NCI-H2029 (cell line): ENCODE results near the gene CCDC47.
"Not testable (repeated sequence)": the region's sequence is repeated elsewhere in the genome, so short reads cannot be mapped to it uniquely, and the experiment has no call there.

Experiments
- DNase-seq: peaks from one replicate; lab custom pipeline; 2025; lab: John Stamatoyannopoulos, UW

The CCDC47 gene

GRCh38 chr17:63722403-63722802, 51.0 kb downstream of the CCDC47 start:
- DNase-seq = no peak

GRCh38 chr17:63720194-63720593, 53.2 kb downstream of the CCDC47 start:
- not testable (repeated sequence) for DNase-seq

GRCh38 chr17:63718988-63719387, 54.4 kb downstream of the CCDC47 start:
- DNase-seq = no peak

- DNase-seq = no peak
These were observed 57.0 kb downstream of the CCDC47 start for GRCh38 chr17:63716426-63716825.

- DNase-seq = no peak
These were observed 58.7 kb downstream of the CCDC47 start for GRCh38 chr17:63714550-63715277.

- DNase-seq = no peak
These were observed 64.3 kb downstream of the CCDC47 start for GRCh38 chr17:63709110-63709509.

- no peak for DNase-seq
These were observed 66.2 kb downstream of the CCDC47 start for GRCh38 chr17:63707151-63707550.

GRCh38 chr17:63706336-63707082, 66.9 kb downstream of the CCDC47 start:
- no peak for DNase-seq

- DNase-seq = no peak
These were observed 67.7 kb downstream of the CCDC47 start for GRCh38 chr17:63705657-63706056.

GRCh38 chr17:63704836-63705235, 68.6 kb downstream of the CCDC47 start:
- DNase-seq = no peak

GRCh38 chr17:63704259-63704576, 69.2 kb downstream of the CCDC47 start:
- DNase-seq = no peak

- no peak for DNase-seq
These were observed 69.7 kb downstream of the CCDC47 start for GRCh38 chr17:63703556-63704258.

- DNase-seq = no peak
These were observed 70.4 kb downstream of the CCDC47 start for GRCh38 chr17:63703029-63703428.

GRCh38 chr17:63702721-63703015, 70.7 kb downstream of the CCDC47 start:
- DNase-seq = no peak

- peak; percentile 7 for DNase-seq
These were observed 71.3 kb downstream of the CCDC47 start for GRCh38 chr17:63701868-63702720.

- no peak for DNase-seq
These were observed 72.0 kb downstream of the CCDC47 start for GRCh38 chr17:63701456-63701820.

- peak; percentile 17 for DNase-seq
These were observed 72.6 kb downstream of the CCDC47 start for GRCh38 chr17:63700528-63701455.

- DNase-seq = peak; percentile 32
These were observed 73.5 kb downstream of the CCDC47 start, which contains the start of gene LIMD2 for GRCh38 chr17:63699638-63700527. LIMD2 (minus strand) TSS chr17:63700125; CDS start chr17:63699298, 827 bp downstream.

GRCh38 chr17:63698886-63699637, 74.3 kb downstream of the CCDC47 start:
- DNase-seq = no peak
